ENCODE data around the gene FAM222A.
A peak's percentile ranks its signal among the peaks of the same experiment; 100 is the strongest.

FAM222A gene

GRCh38 chr12:109771746-109772621, 58.4 kb downstream of the FAM222A start:
- no peak for DNase-seq (ENCODE audit: low read depth in 2 of 2)

DNA sequence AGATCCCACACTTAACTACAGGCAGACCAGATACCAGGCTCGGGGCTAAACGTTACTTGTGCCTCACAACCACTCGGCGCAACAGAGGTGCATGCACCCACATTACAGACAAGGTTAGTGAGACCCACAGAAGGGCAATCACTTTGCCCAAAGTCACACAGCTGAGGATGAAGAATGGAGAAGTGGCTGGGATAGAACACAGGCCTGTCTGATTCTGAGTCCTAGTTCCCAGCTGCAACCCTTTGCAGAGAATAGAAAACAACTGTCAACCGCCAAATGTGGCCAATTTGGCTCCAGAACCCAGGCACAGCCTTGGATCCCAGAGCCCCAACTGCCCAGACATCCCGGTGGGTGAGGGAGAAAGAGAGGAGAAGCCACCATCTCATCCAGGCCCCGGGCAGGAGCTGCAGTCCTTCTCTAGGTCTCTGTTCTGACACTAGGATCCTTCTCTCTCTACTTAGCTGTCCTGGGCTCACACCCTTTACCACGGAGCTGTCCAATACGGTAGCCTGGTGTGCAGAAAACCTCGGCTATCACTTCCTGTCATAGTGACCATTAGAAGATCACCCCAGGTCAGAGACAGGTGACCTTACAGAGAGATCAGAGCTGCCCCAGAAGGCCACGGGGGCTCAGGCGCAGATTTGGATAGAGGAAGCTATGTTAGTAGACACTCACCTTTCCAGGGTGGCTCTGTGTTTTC, 59.1 kb downstream of the FAM222A start:
- DNase-seq (ENCODE audit: low read depth in 2 of 2): no peak

DNA sequence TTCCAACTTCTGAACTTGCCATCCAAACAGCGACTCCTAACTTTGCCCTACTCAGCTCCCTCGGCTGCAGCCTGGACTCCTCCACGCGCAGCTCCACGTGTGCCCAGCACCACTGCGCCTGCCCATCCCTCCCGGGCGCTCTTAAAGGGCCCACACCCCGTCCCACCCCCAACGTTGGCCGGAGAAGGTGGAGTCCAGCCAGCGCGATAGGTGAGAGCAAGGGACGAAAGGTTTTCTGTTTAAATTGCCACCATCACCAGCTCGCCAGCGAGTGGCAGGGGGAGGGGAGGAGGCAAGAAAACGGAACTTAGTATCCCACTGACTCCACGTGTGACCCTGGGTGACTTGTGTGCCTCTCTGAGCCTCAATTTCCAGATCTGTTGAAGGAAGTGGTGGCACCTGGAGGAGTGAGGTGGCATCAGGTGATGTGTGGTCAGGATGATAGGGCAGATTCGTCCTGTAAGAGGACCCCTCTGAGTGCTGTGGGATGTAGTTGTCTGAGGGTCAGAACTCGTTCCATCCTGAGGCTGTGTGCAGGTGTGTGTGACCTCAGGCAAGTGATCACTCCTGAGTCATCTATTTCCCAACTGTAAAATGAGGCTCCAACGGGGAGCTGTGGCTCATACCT, 59.9 kb downstream of the FAM222A start:
- DNase-seq (ENCODE audit: low read depth in 2 of 2): no peak

GRCh38 chr12:109775172-109775881, 61.7 kb downstream of the FAM222A start:
- DNase-seq (ENCODE audit: low read depth in 2 of 2): peak; percentile 37 to 77

DNA sequence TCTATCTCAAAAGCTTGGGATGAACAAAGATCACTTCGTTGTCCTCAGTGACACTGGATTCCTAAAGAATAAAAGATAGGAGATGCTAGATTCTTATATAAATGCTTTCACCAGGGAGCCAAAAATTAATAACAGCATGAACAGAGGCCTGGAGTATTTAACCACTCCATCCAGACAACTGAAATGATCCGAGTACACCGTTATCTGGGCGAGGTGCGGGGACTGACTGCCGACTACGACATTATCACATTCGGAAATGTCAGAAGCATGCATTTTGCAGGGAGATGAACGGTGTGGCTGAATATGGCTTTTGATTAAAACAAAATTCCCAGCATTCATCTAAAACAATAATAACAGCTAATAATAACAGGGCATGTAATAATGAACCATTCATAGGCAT, 63.0 kb downstream of the FAM222A start:
- no peak for DNase-seq (ENCODE audit: low read depth in 2 of 2)

DNA sequence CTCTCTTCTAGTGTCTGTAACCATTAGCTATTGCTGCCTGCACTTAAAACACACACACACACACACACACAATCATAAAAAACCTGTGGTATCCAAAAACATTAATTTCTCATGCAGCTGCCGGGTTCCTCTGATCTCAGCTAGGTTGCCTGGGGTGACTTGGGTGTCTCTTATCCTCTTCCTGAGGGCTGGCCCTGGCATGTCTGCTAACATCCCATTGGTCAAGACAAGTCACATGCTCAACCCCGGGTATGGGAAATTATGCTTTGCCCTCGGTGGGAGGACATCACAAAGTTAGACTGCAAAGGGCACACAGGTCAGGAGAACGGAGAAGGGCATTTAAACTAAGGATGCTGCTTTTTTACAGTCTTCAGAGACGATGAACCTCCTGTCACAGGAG, 63.9 kb downstream of the FAM222A start:
- peak in 1 of 2 experiments; percentile 18 for DNase-seq (ENCODE audit: low read depth in 2 of 2)

GRCh38 chr12:109778684-109779083, 65.1 kb downstream of the FAM222A start:
- DNase-seq (ENCODE audit: low read depth in 2 of 2): no peak

DNA sequence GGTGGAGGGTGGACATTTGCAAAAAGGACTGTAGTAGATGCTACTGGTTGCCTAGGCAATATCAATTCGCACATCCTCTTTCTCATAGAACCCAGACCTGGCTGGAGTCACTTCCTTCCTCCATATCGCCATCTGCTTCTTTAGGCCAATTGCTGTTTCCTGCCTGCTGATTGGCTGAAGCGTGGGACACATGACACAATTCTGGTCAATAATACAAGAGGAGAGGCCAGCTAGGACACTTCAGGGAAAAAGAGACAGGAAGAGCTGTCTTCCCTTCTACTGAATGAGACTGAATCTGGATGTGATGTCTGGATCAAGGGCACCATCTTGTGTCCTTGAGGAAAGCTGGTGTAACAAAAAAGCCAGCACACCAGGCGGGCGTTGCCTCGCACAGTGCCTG, 65.8 kb downstream of the FAM222A start:
- no peak for DNase-seq (ENCODE audit: low read depth in 2 of 2)

GRCh38 chr12:109781668-109782325, 68.2 kb downstream of the FAM222A start:
- no peak for DNase-seq (ENCODE audit: low read depth in 2 of 2)

GRCh38 chr12:109782326-109782703, 68.7 kb downstream of the FAM222A start:
- no peak for DNase-seq (ENCODE audit: low read depth in 2 of 2)

GRCh38 chr12:109783135-109783964, 69.7 kb downstream of the FAM222A start:
- DNase-seq (ENCODE audit: low read depth in 2 of 2): no peak

DNA sequence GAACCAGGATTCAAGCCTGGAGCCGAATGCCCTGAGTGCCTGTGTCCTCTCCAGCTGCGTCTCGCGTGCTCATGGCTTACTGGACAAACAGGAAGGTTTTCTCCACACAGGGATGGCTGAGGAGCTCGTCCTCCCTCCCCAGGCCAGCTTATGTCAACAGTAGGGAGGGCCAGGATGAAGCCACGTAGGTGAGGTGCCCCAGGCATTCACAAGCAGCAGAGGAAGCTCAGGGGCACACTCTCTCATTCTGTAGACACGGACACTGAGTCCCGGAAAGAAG, 70.3 kb downstream of the FAM222A start:
- no peak for DNase-seq (ENCODE audit: low read depth in 2 of 2)

GRCh38 chr12:109785854-109786253, 72.2 kb downstream of the FAM222A start:
- DNase-seq (ENCODE audit: low read depth in 2 of 2): no peak

DNA sequence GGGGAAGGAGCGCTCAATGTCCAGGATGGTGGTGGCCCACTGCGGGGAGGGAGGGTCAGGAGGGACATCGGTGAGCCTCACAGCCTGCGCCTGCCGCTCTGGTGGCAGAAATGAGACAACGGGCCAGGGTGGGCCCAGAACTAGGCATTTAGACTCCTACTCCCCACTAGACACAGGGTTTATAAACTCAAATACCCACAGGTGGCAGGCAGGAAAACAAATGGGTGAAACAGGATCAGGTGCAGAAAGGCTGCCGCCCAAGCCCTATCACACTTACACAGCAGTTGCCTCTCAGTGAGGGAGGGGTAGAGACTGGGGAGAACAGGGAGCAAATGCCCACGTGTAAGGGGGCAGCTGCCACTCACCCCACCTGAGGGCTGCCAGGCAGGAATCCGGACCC, 73.2 kb downstream of the FAM222A start:
- DNase-seq (ENCODE audit: low read depth in 2 of 2): no peak

DNA sequence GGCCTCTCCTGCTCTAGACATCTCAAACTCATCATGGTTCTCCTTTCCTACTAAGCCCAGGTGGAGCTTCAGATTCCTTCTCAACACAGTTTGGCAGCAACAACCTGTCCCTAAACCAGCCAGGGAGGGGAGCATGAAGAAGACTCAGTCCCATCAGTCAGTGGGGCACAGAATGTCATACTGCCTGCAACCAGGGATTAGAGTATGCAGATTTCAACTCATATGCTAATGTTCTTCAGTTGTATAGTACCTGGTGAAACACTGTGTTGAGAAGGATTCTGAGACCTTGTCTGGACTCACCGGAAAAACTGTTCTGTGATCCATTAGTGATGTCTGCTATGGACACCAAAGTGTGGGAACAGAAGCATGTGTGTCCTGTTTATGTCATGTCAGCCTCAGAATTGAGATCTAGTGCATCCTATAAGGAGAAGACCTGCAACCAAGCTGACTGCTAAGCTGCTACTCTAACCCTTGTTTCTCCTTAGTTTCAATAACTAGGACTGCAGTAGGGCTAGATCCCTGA, 76.0 kb downstream of the FAM222A start:
- DNase-seq (ENCODE audit: low read depth in 2 of 2): no peak

DNA sequence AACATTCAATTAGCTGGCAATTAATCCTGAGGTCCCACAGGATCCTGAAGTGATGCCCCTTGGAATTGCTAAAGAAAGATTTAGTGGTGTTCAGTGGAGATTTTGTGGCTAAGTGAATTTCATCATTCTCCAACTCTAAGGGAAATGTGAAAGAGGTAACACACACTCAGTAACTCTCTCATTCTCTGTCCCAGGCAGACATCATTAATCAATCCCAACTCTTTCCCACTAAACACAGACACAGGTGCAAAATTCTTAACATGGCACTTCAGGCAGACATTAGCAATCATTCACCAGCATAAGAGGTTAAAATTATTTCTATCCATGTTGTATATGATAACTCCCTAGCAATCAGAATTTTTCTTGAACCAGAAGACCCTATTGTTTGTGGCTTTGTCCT, 79.4 kb downstream of the FAM222A start:
- no peak for DNase-seq (ENCODE audit: low read depth in 2 of 2)

- DNase-seq (ENCODE audit: low read depth in 2 of 2): no peak
These were observed 79.8 kb downstream of the FAM222A start for GRCh38 chr12:109793411-109793810.

DNA sequence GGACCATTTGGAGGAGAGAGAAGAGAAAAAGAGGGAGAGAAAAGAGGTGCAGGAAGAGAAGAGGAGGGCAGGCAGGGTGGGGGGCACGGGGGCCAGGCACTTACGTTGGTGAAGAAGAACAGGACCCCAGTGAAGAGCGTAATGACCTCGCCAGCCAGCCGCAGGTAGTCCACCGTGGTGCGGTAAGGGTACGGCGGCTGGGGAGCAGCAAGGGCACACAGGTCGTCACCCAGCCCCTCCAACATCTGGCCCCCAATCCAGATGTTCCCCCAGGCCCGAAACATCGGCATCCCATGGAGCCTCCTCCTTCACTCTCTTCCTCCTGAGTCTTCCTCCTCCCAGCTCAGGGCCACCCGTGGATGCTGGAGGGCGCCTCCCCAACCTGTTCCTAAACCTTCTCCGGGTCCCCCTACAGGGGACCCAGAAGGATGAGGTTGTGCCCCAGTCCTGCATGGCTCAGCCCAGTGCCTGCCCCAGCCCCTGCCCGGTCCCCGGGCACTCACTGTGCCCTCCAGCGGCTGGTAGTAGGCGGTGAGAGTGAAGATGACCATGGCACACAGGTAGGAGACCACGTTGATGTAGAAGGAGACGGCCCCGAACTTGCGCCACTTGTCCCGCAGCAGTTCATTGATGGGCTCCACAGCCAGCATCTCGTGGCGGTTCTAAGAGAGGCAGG, 80.3 kb downstream of the FAM222A start:
- DNase-seq (ENCODE audit: low read depth in 2 of 2): no peak

DNA sequence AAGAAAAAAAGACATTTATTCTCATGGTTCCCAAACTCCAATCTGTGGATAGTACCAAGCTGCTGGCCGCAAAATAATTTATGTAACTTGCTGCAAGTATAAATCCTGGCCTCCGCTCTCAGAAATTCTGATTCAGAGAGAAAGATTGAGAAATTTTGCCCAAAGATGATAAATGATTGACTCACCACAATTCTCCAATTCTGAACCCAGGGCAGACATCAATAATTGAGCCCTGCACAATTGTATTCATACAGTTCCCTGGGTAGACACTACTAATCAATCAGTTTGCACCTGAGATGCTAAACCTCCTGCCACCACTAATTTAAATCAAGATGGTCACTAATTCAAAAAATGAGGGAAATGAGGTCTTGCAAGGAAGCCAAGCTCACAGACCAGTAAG, 81.4 kb downstream of the FAM222A start:
- no peak for DNase-seq (ENCODE audit: low read depth in 2 of 2)

DNA sequence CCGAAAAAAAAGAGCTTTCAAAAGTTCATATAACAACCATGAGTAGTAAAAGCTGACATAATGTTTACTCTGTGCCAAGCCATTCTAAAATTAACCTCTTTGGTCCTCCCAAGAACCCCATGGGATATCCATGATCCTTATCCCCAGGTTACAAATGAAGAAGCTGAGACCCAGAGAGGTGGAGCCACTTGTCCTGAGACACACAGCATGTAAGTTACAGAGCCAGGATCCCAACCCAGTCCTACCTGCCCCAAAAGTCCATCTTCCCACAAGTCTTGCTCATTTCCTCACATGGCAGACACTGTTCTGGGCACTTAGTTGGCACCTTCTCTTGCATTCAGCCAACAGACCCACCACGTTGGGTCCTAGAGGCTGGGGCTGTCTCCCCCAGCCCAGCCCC, 82.4 kb downstream of the FAM222A start:
- DNase-seq (ENCODE audit: low read depth in 2 of 2): no peak

All from stimulated activated CD4-positive, alpha-beta T cell treated with anti-CD3 and anti-CD28 coated beads, Interleukin-12 subunit alpha, Interleukin-12 subunit beta, amount 100 ng/mL, for 24 hours (primary cell).